HG02981 (cell line): Measurements from ENCODE around the gene MAPKAP1.
"Not testable (repeated sequence)": the region's sequence is repeated elsewhere in the genome, so short reads cannot be mapped to it uniquely, and the experiment has no call there.

ENCODE experiments used
- ATAC-seq: cut with Tn5 transposase; IDR thresholded peaks from one replicate; pipeline ENCODE4 v1.9.1; 2021; ENCODE audit warnings: mild to moderate bottlenecking, moderate library complexity; ENCODE audit not compliant: unreplicated experiment

MAPKAP1 gene

GRCh38 chr9:125571824-125572223 lies 135.2 kb downstream of the MAPKAP1 start:
- not testable (repeated sequence) for ATAC-seq

GRCh38 chr9:125570246-125570645 lies 136.8 kb downstream of the MAPKAP1 start:
- ATAC-seq, result no peak

GRCh38 chr9:125568621-125569020 lies 138.4 kb downstream of the MAPKAP1 start:
- ATAC-seq, result no peak

- ATAC-seq, result not testable (repeated sequence)
Measured at GRCh38 chr9:125566051-125566450, 141.0 kb downstream of the MAPKAP1 start.

GRCh38 chr9:125565126-125565525 lies 141.9 kb downstream of the MAPKAP1 start:
- no peak for ATAC-seq

GRCh38 chr9:125564631-125565030 lies 142.4 kb downstream of the MAPKAP1 start:
- ATAC-seq, result no peak

- ATAC-seq, result peak; percentile 49
Measured at GRCh38 chr9:125561509-125562148, 145.4 kb downstream of the MAPKAP1 start.

GRCh38 chr9:125559894-125560293 lies 147.1 kb downstream of the MAPKAP1 start:
- ATAC-seq, result no peak

GRCh38 chr9:125559194-125559593 lies 147.8 kb downstream of the MAPKAP1 start:
- no peak for ATAC-seq

GRCh38 chr9:125558453-125559092 lies 148.4 kb downstream of the MAPKAP1 start:
- ATAC-seq, result no peak

GRCh38 chr9:125556046-125556721 lies 150.8 kb downstream of the MAPKAP1 start:
- no peak for ATAC-seq

- ATAC-seq, result no peak
Measured at GRCh38 chr9:125554726-125555125, 152.3 kb downstream of the MAPKAP1 start.

- no peak for ATAC-seq
Measured at GRCh38 chr9:125551781-125552180, 155.2 kb downstream of the MAPKAP1 start.

- ATAC-seq, result no peak
Measured at GRCh38 chr9:125549891-125550885, 156.8 kb downstream of the MAPKAP1 start.

- no peak for ATAC-seq
Measured at GRCh38 chr9:125549465-125549871, 157.5 kb downstream of the MAPKAP1 start.

- ATAC-seq, result no peak
Measured at GRCh38 chr9:125549039-125549438, 158.0 kb downstream of the MAPKAP1 start.

GRCh38 chr9:125548141-125548540 lies 158.9 kb downstream of the MAPKAP1 start:
- no peak for ATAC-seq

- ATAC-seq, result no peak
Measured at GRCh38 chr9:125547368-125547767, 159.6 kb downstream of the MAPKAP1 start.

- no peak for ATAC-seq
Measured at GRCh38 chr9:125545845-125546244, 161.2 kb downstream of the MAPKAP1 start.

- ATAC-seq, result no peak
Measured at GRCh38 chr9:125544988-125545651, 161.9 kb downstream of the MAPKAP1 start.
